Measurements from ENCODE around the gene DOCK2.

The DOCK2 gene

DNA sequence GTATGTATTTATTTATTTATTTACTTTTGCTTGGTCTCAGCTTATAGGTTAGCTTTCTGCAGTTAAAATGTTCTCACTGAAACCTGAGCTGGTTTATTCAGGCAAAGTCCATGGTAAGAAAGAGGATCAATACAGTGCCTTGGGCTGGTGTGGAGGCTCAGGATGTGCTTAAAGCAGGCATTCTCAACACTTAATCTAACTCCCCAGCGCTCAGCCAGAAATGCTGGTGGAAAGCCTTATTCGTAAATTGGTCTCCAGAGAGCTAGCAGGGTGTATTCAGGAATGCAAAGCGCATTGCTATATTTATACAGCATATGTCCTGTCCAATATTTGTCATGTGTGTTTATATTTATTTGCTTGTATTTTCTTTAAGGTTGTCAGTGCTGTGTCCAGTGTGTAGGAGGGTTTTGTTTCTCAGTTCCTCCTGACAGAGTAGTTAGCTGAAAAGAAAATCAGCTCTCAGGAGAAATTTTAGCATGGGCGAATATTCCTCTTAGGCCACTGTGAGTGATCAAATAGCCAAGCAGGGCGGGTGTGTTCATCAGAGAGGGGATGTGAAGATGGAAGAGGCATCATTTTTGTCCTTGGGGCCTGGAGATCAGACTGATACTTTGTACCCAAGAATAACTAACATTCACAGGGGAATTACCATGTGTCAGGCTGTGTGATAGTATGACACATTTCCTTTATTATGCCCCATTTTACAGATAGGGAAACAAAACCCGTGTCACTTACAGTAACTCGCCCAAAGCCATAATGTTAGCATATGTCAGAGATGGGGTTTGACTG is 65.8 kb downstream of the DOCK2 start:
- Histone ChIP-seq H3K27ac (ENCODE audit: poor library complexity, severe bottlenecking) (no peak overlapping the region), H3K4me1 (ENCODE audit: insufficient read depth, poor library complexity, severe bottlenecking) (peaks cover 10% of the 10 kb centered on the region), H3K9me3 (ENCODE audit: severe bottlenecking) (no peaks in the 10 kb centered on the region), H3K27me3 (ENCODE audit: insufficient read depth, poor library complexity, severe bottlenecking) (no peaks in the 10 kb centered on the region), H3K36me3 (ENCODE audit: low read depth) (no peaks in the 10 kb centered on the region), H3K4me3 (ENCODE audit: severe bottlenecking) (no peak overlapping the region)
- DNase-seq (ENCODE audit: low spot score) (no peak), ATAC-seq (ENCODE audit: low read depth) (no peak)
- TF ChIP-seq, protein P1, sequence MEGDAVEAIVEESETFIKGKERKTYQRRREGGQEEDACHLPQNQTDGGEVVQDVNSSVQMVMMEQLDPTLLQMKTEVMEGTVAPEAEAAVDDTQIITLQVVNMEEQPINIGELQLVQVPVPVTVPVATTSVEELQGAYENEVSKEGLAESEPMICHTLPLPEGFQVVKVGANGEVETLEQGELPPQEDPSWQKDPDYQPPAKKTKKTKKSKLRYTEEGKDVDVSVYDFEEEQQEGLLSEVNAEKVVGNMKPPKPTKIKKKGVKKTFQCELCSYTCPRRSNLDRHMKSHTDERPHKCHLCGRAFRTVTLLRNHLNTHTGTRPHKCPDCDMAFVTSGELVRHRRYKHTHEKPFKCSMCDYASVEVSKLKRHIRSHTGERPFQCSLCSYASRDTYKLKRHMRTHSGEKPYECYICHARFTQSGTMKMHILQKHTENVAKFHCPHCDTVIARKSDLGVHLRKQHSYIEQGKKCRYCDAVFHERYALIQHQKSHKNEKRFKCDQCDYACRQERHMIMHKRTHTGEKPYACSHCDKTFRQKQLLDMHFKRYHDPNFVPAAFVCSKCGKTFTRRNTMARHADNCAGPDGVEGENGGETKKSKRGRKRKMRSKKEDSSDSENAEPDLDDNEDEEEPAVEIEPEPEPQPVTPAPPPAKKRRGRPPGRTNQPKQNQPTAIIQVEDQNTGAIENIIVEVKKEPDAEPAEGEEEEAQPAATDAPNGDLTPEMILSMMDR (IDR thresholded peaks at IDR 0.05; ENCODE audit: poor library complexity, severe bottlenecking), result no peak

DNA sequence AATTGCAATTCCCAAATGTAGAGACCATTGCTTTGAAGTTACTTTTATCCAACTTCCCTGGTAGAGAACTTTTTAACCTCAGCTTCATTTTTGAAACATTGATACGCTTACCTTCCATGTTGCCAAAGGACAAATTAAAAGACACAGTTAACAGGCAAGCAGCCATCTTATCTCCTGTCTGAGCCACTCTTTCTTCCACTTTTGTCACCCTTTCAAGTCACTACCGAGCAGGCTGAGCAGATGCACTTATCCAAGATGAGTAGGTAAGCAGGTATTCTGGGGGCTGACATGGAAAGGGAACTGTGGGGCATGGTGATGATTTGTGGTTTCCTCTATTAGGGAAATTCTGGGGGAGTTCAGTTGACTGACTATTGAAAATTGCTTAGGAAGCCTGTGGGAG is 66.7 kb downstream of the DOCK2 start:
- Histone ChIP-seq H3K4me3 (ENCODE audit: severe bottlenecking) (no peak overlapping the region), H3K36me3 (ENCODE audit: low read depth) (no peaks in the 10 kb centered on the region), H3K27ac (ENCODE audit: poor library complexity, severe bottlenecking) (no peak overlapping the region), H3K9me3 (ENCODE audit: severe bottlenecking) (no peaks in the 10 kb centered on the region), H3K27me3 (ENCODE audit: insufficient read depth, poor library complexity, severe bottlenecking) (no peaks in the 10 kb centered on the region), H3K4me1 (ENCODE audit: insufficient read depth, poor library complexity, severe bottlenecking) (peaks cover 10% of the 10 kb centered on the region)
- no peak for ATAC-seq (ENCODE audit: low read depth)
- TF ChIP-seq, protein P1 (IDR thresholded peaks at IDR 0.05; ENCODE audit: poor library complexity, severe bottlenecking), result no peak
- no peak for DNase-seq (ENCODE audit: low spot score)

DNA sequence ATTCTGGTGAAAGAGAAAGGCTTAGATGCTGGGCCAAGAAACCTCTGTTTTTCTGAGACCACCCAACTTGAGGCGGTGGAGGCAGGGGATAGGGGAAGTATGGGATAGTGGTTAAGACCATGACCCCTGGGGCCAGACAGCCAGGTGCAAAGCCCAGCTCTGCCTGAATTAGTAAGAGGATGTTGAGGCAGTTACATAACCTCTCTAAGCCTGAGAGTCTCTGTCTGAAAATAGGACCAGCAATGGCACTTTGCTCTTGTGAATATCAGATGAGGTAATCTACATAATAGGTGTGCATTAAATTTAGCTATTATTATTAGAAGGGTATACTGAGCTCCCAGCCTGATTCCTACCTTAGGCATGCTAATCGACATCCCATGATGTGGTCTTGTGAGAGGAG is 68.2 kb downstream of the DOCK2 start:
- Histone ChIP-seq H3K27me3 (ENCODE audit: insufficient read depth, poor library complexity, severe bottlenecking) (no peaks in the 10 kb centered on the region), H3K4me3 (ENCODE audit: severe bottlenecking) (no peak overlapping the region), H3K4me1 (ENCODE audit: insufficient read depth, poor library complexity, severe bottlenecking) (peaks cover 10% of the 10 kb centered on the region), H3K9me3 (ENCODE audit: severe bottlenecking) (no peaks in the 10 kb centered on the region), H3K27ac (ENCODE audit: poor library complexity, severe bottlenecking) (no peak overlapping the region), H3K36me3 (ENCODE audit: low read depth) (no peaks in the 10 kb centered on the region)
- DNase-seq (ENCODE audit: low spot score), result no peak
- TF ChIP-seq, protein P1 (IDR thresholded peaks at IDR 0.05; ENCODE audit: poor library complexity, severe bottlenecking), result no peak
- ATAC-seq (ENCODE audit: low read depth), result no peak

DNA sequence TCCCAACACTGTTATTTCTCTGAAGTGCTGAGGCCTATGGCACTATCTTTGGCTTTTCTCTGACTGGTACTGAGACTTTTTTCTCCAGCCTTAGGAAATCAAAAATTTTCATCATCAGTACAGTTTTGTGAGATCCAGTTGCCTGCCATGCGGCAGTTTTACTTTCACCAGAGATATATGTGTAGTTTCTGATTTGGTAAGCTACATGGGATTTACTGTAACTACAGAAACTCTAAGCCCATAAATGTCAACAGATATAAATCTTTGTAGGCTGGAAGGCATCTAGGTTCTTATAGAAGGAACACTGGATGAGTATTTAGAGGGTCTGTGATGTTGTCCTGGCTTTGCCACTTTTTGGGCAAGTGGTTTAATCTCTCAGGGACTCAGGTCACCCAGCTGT is 69.0 kb downstream of the DOCK2 start:
- Histone ChIP-seq H3K27me3 (ENCODE audit: insufficient read depth, poor library complexity, severe bottlenecking) (no peaks in the 10 kb centered on the region), H3K36me3 (ENCODE audit: low read depth) (no peaks in the 10 kb centered on the region), H3K4me1 (ENCODE audit: insufficient read depth, poor library complexity, severe bottlenecking) (peaks cover 10% of the 10 kb centered on the region), H3K9me3 (ENCODE audit: severe bottlenecking) (no peaks in the 10 kb centered on the region), H3K27ac (ENCODE audit: poor library complexity, severe bottlenecking) (peak overlapping the region; percentile 23), H3K4me3 (ENCODE audit: severe bottlenecking) (no peak overlapping the region)
- TF ChIP-seq, protein P1 (IDR thresholded peaks at IDR 0.05; ENCODE audit: poor library complexity, severe bottlenecking), result no peak
- ATAC-seq (ENCODE audit: low read depth) (no peak), DNase-seq (ENCODE audit: low spot score) (no peak)

DNA sequence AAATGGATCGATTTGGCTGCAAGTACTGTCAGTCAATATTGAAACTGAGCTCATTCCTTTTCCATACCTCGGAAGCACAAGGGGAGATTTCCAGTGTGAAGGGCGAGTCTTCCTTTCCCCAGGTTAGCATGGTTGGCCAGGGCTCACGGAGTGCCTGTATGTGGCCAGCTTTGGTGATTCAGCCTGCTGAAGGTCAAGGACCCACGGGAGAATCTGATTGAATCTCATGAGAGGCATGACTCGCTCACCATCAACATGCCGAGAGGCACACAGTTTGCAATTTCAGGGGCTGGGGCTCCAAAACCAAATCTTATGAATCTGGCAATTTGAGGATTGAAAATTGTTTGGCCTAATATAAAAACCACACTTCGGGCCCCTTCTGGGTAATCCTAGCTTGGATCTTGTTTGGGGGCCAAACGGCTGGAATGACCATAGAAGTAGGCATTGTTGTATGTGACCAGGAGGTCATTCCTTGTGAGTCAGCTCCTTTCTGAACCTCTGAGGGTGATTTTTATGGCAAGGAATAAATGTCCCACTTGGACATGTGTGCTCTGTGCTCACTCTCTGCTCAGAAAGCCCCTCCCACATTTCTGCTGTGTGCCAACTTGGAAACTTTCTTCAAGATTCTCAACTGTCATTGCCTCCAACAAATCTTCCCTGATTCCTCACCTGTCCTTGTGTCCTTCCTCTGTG is 69.8 kb downstream of the DOCK2 start:
- TF ChIP-seq, protein P1 (IDR thresholded peaks at IDR 0.05; ENCODE audit: poor library complexity, severe bottlenecking), result no peak
- Histone ChIP-seq H3K9me3 (ENCODE audit: severe bottlenecking) (no peaks in the 10 kb centered on the region), H3K27me3 (ENCODE audit: insufficient read depth, poor library complexity, severe bottlenecking) (no peaks in the 10 kb centered on the region)

More for the DNA sequence above, 69.8 kb downstream of the DOCK2 start:
- no peak for DNase-seq (ENCODE audit: low spot score)
- peak overlapping the region; percentile 23 for H3K27ac ChIP-seq (ENCODE audit: poor library complexity, severe bottlenecking)
- ATAC-seq (ENCODE audit: low read depth), result peak; percentile 75
- H3K4me3 ChIP-seq (ENCODE audit: severe bottlenecking), result no peak overlapping the region
- H3K4me1 ChIP-seq (ENCODE audit: insufficient read depth, poor library complexity, severe bottlenecking), result peaks cover 10% of the 10 kb centered on the region
- no peaks in the 10 kb centered on the region for H3K36me3 ChIP-seq (ENCODE audit: low read depth)
